Hair follicular keratinocyte (primary cell): ENCODE results near the gene KAT14. TPM values are rescaled to one million over a fixed set of nuclear protein-coding genes. Genes with fewer than 3 reads are reported as not detected.

Experiments used
- total RNA-seq: library from RNA; depleted of rRNA; stranded (reverse); fragments of >200 nt; gene quantifications from 2 replicates; pipeline ENCODE4 v1.2.3, GENCODE V29; 2015

Gene KAT14
- 9.0 and 12.5 TPM in 2 replicates for total RNA-seq

GRCh38 chr20:18137412-18138265, at the start of gene KAT14, which contains the start of gene PET117:
TSS of gene KAT14 (plus strand) at chr20:18137863. CDS start at chr20:18142661, 4,798 bp downstream.
TSS of gene PET117 (plus strand) at chr20:18137863. CDS start at chr20:18137956, 93 bp downstream.

Other genes with a start within 250 kb of the KAT14 start
- gene SNX5, start 169.1 kb upstream of the KAT14 start, total RNA-seq: 88.2 and 115 TPM in 2 replicates
- gene MGME1, start 168.8 kb upstream of the KAT14 start, total RNA-seq: 7.2 and 12.9 TPM in 2 replicates
- gene OVOL2, start 79.9 kb upstream of the KAT14 start, total RNA-seq: 7.4 and 14.6 TPM in 2 replicates
- gene PET117, start within 50 bp of the KAT14 start, total RNA-seq: 11.6 and 15.5 TPM in 2 replicates
- 15.4 and 17.0 TPM in 2 replicates for gene ZNF133, start 150.7 kb downstream of the KAT14 start, total RNA-seq